GM13977 (cell line): ENCODE measurements around the gene PLEKHM2.

Experiments
- DNase-seq: peaks from one replicate; pipeline ENCODE4 v3.0.0; 2012; ENCODE audit warnings: low spot score
- in situ Hi-C: fragments of 300-500 bp; cut with MboI; formaldehyde crosslinking; loops from one replicate; pipeline ENCODE4 v1.12.0; 2022; ENCODE audit warnings: low sequenced_read_pairs, low pct_unique_long_range_greater_than_20kb, mixed read lengths, inconsistent platforms; ENCODE audit not compliant: unreplicated experiment
- TF ChIP-seq, protein P1 (sequence below): IDR thresholded peaks from 2 replicates; pipeline ENCODE4 v1.5.1; 2012; ENCODE audit warnings: mild to moderate bottlenecking, control low read depth; ENCODE audit not compliant: insufficient read depth; ENCODE audit errors: extremely low read depth, missing control alignments

The PLEKHM2 gene

DNA sequence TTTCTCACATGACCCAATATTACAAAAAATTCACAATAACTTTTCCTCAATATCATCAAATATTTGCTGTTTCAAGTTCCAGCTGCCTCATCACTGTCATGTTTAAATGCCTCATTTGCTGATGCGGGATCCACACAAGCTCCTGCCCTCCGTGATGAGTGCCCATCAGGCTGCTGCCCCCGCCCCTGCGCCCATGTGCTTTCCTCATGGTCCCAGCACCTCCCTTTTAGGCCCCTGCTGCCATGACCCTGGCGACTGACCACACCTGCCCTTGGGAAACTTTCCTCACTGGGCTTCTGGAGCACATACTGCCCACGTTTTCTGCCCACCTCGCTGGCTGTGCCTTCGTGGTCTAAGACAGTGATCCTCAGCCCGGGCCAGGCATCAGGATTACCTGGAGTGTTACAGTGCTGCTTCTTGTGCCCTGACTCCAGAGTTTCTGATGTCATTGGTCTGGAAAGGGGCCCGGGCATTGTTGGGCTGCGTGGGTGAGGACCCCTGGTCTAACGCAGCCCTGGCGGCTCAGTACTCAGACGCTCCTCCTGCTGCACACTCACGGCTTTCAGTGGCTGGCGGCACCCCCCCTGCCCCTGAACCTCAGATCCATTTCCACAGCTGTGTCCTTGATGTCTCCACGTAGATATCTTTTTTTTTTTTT, 20.5 kb downstream of the PLEKHM2 start:
- TF ChIP-seq, protein P1, sequence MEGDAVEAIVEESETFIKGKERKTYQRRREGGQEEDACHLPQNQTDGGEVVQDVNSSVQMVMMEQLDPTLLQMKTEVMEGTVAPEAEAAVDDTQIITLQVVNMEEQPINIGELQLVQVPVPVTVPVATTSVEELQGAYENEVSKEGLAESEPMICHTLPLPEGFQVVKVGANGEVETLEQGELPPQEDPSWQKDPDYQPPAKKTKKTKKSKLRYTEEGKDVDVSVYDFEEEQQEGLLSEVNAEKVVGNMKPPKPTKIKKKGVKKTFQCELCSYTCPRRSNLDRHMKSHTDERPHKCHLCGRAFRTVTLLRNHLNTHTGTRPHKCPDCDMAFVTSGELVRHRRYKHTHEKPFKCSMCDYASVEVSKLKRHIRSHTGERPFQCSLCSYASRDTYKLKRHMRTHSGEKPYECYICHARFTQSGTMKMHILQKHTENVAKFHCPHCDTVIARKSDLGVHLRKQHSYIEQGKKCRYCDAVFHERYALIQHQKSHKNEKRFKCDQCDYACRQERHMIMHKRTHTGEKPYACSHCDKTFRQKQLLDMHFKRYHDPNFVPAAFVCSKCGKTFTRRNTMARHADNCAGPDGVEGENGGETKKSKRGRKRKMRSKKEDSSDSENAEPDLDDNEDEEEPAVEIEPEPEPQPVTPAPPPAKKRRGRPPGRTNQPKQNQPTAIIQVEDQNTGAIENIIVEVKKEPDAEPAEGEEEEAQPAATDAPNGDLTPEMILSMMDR = no peak
- no peak for DNase-seq
- in situ Hi-C loops = no loop called here

DNA sequence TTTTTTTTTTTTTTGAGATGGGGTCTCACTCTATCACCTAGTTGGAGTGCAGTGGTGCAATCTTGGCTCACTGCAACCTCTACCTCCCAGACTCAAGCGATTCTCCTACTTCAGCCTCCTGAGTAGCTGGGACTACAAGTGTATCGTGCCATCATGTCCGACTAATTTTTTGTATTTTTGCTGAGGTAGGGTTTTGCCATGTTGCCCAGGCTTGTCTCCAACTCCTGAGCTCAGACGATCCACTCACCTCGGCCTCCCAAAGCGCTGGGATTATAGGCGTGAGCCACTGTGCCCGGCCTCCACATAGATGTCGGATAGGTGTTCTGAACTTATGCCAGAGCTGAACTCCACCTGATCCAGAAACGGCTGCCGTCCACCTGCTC, 21.1 kb downstream of the PLEKHM2 start:
- DNase-seq = no peak
- TF ChIP-seq, protein P1 = no peak
- in situ Hi-C loops = no loop called here

DNA sequence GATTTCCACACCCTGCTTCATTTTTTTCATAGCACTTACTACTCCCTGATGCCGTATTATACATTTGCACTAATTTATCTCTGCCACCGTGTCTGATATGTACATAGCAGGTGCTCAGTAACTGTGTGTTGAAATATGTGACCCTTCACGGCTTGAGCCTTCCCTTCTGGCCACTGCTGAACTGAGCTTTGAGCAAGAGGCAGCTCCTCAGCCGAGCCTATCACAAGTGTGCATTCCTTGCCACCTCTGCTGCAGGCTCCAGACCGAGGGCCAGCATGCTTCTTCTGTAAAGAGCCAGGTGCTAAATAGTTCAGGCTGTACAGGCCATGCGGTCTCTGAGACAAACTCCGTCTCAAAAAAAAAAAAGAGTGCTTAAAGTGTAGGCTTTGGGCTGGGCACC, 22.6 kb downstream of the PLEKHM2 start:
- DNase-seq = no peak
- TF ChIP-seq, protein P1 = no peak
- in situ Hi-C loops = no loop called here

DNA sequence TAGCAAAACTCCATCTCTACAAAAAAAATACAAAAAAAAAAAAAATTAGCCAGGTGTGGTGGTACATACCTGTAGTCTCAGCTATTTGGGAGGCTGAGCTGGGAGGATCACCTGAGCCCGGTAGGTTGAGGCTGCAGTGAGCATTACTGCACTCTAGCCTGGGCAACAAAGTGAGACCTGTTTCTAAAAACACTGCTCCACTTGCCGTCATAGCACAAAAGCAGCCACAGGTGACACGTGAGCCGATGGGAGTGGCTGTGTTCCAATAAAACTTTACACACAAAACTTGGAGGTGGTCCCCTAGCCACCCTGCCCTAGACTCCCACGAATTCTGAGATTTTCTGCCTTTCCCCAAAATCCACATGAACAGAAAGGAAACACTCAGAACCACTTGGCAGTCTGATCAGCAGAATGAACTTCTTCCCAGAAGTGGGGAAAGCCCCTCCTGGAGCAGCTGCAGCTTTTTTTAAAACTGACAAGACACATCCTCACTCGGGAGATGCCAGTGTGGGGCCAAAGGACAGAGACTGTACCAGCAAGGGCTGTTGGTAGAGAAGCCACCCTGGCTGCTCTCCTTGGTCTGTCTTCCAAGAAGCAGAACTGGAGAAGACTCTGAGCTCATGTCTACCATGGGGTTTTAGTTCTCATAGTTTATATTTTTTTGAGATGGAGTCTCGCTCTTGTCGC, 23.3 kb downstream of the PLEKHM2 start:
- no peak for DNase-seq
- in situ Hi-C loops = no loop called here
- TF ChIP-seq, protein P1 = no peak

DNA sequence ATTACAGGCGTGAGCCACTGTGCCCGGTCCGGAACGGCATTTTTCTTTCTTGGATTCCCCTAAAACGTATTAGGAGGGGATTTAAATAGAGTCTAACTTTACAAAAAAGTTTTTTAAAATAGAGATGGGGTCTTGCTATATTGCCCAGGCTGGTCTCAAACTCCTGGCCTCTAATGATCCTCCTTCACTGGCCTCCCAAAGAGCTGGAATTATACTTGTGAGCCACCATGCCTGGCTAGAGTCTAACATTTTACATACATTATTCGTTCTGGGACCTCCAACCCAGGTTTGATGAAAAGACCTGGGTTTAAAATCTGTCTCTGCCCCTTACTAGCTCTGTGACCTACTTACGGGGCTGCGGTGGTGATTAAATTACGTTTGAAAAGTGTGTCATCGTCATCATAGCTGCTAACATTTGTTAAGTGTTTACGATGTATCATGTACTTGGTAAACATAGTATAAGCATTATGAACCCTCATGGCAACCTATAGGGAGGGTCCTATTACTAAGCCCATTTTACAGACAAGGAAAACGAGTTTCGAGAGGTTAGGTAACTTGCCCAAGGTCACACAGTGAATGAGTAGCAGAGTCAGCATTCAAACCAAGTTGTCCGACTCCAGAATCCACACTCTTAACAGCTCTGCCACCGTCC, 24.5 kb downstream of the PLEKHM2 start:
- no peak for DNase-seq
- TF ChIP-seq, protein P1 = no peak
- in situ Hi-C loops = no loop called here

DNA sequence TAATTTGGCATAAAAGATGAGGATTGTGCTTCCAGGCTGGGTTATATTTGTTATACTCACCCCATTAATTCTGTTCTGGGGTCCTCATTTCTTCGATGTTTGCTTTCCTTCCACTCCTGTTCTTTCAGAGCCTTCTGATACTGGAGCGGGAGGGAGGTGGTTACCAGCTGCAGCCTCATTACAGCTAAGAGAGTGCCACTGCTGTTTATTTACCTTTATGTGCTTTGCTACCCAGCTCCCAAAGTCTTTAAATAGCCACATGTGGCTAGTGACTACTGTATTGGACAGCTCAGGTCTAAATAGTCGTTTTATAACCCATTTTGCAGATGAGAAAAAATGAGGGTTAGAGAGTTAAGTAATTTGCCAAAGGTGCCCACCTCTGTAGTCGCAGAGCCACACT, 25.1 kb downstream of the PLEKHM2 start:
- TF ChIP-seq, protein P1 = no peak
- in situ Hi-C loops = no loop called here
- DNase-seq = no peak
